ENCODE measurements around the gene PID1.

- TF ChIP-seq, protein P1, sequence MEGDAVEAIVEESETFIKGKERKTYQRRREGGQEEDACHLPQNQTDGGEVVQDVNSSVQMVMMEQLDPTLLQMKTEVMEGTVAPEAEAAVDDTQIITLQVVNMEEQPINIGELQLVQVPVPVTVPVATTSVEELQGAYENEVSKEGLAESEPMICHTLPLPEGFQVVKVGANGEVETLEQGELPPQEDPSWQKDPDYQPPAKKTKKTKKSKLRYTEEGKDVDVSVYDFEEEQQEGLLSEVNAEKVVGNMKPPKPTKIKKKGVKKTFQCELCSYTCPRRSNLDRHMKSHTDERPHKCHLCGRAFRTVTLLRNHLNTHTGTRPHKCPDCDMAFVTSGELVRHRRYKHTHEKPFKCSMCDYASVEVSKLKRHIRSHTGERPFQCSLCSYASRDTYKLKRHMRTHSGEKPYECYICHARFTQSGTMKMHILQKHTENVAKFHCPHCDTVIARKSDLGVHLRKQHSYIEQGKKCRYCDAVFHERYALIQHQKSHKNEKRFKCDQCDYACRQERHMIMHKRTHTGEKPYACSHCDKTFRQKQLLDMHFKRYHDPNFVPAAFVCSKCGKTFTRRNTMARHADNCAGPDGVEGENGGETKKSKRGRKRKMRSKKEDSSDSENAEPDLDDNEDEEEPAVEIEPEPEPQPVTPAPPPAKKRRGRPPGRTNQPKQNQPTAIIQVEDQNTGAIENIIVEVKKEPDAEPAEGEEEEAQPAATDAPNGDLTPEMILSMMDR (IDR thresholded peaks at IDR 0.05): no peak
- TF ChIP-seq POLR2A (IDR thresholded peaks at IDR 0.05): no peak
Observed at GRCh38 chr2:229191413-229191812, 79.7 kb downstream of the PID1 start.
